Fibroblast of skin of left biceps (primary cell): Measurements from ENCODE around the gene RSPH10B2.
"Not testable (repeated sequence)": the region's sequence is repeated elsewhere in the genome, so short reads cannot be mapped to it uniquely, and the experiment has no call there.

Experiments used
- DNase-seq, 2 experiments: peaks; one replicate each; pipeline ENCODE4 v3.0.0-alpha.2; 2013; ENCODE audit warnings: low read depth in 2 of 2

Gene RSPH10B2

DNA sequence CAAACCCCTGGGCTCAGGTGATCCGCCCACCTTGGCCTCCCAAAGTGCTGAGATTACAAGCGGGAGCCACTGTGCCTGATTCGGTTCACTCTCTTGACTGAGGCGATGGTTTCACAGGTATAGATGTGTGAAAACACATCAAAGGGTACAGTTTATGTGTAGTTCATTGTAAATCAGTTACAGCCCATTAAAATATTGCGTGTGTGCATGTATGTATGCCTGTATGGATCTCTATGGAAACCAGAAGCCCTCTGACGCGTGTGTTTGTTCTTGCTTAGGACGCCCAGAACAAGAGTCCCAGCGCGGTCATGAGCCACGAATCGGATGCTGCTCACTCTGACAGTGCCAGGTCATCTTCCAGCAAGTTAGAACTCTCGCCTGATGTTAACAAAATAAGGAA lies 35.5 kb downstream of the RSPH10B2 start:
- not testable (repeated sequence) for DNase-seq

DNA sequence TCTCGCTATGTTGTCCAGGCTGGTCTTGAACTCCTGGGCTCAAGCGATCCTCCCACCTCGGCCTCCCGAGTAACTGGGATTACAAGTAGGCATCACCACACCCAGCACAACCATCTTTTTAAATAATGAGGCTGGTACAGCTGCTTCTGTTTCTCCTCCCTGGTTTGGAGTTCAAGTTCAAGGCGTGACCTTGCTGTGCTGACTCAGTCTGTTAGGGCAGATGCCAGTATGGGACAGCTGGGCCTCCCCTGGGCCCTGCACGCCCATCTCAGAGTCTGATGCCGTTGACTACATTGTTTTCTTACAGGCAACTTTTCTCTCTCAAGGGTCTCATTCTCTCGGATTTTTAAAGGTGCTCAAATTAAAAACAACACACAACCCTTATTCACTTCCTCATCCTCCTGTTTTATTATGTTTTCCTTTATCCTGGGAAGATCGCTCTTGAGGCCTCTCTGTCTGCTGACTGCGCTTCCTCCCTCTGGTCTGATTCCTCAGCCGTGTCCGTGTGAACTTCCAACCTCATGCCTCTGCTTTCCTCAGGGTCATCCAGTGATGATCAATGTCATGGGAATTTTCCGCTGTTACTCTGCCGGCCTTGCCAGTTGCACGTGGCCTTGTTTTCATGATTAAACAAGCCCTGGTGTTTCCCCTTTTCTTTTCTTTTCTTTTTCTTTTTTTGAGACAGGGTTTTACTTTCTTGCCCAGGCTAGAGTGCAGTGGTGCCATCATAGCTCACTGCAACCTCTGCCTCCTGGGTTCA lies 38.4 kb downstream of the RSPH10B2 start:
- DNase-seq: not testable (repeated sequence)

DNA sequence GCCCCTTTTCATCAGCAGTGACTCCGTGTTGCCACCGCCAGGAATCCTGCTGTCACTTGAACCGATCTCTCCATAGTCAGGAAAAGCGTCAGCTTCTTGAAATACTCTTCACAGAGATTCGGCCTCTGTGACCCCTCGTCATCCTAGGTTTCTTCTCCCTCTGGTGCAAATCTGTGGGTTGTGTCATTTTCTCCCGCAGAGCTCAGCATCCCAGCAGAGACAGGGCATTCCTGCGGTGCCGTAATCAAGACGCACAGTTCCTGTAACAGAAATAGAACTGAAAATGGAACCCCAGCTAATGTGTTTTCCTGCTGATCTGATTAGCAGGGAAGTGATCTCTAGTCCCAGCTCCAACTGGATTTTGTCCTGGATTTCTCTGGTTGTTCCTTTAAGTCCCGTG lies 40.4 kb downstream of the RSPH10B2 start:
- not testable (repeated sequence) for DNase-seq

DNA sequence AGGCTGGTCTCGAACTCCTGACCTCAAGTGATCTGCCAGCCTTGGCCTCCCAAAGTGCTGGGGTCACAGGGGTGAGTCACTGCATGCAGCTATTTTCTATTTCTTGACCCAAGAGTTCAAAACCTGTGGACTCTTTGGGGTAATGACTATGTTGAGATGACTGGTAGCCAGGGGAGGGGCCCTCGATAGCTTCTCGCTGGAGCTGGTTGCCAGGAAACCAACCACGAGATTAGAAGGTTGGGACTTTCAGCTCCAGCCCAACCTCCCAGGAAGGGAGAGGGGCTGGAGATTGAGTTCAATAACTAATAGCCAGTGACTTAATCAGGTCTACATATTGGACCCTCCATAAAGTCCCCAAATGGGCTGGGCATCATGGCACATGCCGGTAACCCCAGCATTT lies 43.3 kb downstream of the RSPH10B2 start:
- DNase-seq: not testable (repeated sequence)

GRCh38 chr7:6798047-6798446 lies 44.1 kb downstream of the RSPH10B2 start:
- not testable (repeated sequence) for DNase-seq

GRCh38 chr7:6799887-6800286 lies 46.0 kb downstream of the RSPH10B2 start:
- not testable (repeated sequence) for DNase-seq

GRCh38 chr7:6800331-6800730 lies 46.4 kb downstream of the RSPH10B2 start:
- not testable (repeated sequence) for DNase-seq

GRCh38 chr7:6807393-6807918 lies 53.6 kb downstream of the RSPH10B2 start:
- not testable (repeated sequence) for DNase-seq

DNA sequence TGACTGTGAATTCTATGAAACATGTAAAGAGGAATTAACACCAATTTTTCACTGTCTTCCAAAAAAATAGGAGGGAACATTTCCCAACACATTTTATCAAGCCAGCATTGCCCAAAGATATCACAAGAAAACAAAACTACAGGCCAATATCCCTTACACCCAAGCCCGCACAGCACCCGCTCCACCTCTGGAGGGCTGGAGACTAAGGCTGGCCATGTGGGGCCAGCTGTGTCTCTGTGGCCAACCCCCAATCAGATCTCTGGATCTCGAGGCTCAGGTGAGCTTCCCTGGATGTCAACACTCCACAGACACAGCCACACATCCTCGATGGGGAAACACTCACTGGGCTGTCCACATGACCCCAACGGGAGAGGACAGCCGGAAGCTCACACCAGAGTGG lies 54.1 kb downstream of the RSPH10B2 start:
- not testable (repeated sequence) for DNase-seq

DNA sequence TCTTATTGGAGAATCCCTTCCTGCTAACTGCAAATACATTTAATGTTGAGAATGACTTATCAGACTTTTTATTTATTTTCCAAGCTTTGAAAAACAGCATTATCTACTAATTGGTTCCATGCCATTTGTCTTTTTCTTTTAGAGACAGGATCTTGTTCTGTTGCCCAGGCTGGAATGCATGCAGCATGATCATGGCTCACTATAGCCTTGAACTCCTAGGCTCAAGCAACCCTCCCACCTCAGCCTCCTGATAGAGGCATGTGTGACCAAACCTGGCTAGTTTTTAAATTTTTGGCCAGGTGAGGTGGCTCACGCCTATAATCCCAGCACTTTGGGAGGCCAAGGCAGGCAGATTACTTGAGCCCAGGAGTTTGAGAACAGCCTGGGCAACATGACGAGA lies 59.1 kb downstream of the RSPH10B2 start:
- not testable (repeated sequence) for DNase-seq

GRCh38 chr7:6815470-6815869 lies 61.6 kb downstream of the RSPH10B2 start:
- not testable (repeated sequence) for DNase-seq

- DNase-seq: not testable (repeated sequence)
Measured at GRCh38 chr7:6821622-6822021, 67.7 kb downstream of the RSPH10B2 start.

- DNase-seq: not testable (repeated sequence)
Measured at GRCh38 chr7:6825236-6826125, 71.6 kb downstream of the RSPH10B2 start.

DNA sequence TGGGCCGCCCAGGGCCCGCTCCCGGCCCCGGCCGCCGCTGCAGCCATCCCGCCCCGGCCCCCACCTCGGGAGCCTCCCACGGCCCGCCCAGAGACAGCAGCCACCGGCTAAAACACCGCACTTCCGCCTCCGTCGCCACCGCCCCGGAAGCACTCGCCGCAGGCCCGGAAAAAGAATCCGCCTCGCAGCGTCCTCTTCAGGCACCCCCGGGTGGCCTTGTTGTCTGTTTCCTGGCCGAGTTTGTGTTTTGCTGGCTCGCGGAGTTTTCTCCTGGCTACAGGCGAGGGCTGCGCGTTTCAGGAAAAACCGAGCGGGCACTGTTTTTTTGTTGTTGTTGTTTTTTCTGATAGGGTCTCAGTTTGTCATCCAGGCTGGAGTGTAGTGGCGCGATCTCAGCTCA lies 72.2 kb downstream of the RSPH10B2 start, which contains the start of gene CCZ1B:
Gene CCZ1B (minus strand): TSS at position 125 of the 400 bp plus-strand sequence. CDS start 78 bp downstream, at position 47.
- DNase-seq: peak; percentile 15 to 17

- not testable (repeated sequence) for DNase-seq
Measured at GRCh38 chr7:6827180-6827579, 73.3 kb downstream of the RSPH10B2 start.

DNA sequence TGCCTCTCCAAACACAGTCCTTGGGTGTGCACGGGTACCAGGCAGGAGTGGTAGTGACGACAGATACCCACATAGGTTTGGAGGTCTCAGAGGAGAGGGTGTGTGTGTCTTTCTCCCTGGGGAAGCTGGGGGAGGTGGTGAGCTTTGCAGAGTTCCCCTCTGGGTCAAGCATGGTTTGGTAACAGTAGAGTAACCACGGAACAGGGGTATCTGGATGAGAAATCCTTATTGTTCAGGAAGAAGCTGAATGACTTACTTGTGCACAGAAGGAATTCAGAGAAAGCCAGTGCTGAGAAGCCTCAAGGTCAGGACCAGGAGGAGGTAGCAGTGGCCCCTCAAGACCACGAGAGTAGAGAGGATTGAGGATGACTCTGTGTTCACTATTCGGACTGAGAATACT lies 75.7 kb downstream of the RSPH10B2 start:
- DNase-seq: not testable (repeated sequence)

GRCh38 chr7:6830026-6830425 lies 76.1 kb downstream of the RSPH10B2 start:
- DNase-seq: not testable (repeated sequence)

DNA sequence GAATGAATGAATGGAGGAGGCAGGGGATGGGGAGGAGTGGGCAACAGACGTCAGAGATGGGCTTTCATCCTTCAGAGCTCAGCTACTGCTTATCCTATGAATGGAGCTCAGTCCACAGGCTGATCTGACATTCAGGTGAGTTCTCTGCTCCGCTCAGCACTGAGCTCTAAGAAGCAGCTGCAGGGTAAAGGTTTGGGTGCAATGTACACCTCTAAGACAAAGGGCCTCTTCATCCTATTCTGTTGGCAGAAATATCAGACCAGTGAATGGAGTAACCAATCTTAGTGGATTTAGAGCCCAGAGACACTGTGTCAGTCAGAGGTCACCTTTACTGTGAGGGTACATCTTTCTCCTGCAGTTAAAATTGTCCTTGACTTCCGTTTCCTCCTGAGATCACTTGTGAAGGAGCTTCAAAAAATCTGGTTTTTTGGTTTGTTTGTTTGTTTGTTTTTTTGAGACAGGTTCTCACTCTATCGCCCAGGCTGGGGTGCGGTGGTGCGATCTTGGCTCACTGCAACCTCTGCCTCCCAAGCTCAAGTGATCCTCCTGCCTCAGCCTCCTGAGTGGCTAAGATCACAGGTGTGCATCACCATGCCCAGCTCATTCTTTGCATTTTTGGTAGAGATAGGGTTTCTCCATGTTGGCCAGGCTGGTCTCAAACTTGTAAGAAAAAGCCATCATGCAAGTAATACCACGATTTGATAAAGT lies 77.3 kb downstream of the RSPH10B2 start:
- no peak for DNase-seq

DNA sequence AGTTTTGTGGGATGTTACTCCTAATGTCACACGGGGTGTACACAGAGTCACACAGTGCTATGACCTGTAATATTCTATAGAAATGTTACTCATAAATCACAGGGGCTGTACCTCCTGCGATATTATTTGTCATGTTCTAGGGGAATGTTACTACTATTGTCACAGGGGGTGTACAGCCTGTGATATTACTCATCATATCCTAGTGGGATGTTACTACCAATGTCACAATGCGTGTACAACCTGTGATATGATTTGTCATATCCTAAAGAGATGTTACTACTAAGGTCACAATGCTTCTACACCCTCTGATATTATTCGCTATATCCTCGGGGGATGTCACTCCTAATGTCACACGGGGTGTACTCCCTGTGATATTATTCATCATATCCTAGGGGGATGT lies 79.7 kb downstream of the RSPH10B2 start:
- DNase-seq: no peak

GRCh38 chr7:6835521-6835920 lies 81.6 kb downstream of the RSPH10B2 start:
- DNase-seq: not testable (repeated sequence)

DNA sequence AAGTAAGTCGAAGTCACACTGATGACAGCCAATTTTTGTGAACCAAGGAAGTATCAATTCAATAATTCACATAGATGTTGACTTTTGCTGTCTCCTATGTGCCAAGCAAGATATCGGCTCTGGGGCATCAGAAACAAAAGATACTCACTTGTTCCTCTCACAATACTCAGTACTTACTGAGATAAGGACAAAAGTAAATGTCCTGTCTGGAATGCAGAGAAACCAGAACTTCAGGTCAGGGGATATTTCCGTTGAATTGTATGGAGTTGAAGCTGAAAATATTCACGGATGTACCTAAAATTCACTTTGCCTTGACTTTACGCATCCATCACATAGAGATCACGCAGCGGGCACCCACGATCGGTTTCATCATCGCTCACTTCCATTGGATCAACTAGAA lies 83.2 kb downstream of the RSPH10B2 start:
- DNase-seq: not testable (repeated sequence)
